ENCODE data around the gene HBS1L. TPM values are rescaled to one million over a fixed set of nuclear protein-coding genes. Genes with fewer than 3 reads are reported as not detected.

The HBS1L gene
- total RNA-seq, 2 experiments from 2014 or later: 71.5 to 74.7 TPM

DNA sequence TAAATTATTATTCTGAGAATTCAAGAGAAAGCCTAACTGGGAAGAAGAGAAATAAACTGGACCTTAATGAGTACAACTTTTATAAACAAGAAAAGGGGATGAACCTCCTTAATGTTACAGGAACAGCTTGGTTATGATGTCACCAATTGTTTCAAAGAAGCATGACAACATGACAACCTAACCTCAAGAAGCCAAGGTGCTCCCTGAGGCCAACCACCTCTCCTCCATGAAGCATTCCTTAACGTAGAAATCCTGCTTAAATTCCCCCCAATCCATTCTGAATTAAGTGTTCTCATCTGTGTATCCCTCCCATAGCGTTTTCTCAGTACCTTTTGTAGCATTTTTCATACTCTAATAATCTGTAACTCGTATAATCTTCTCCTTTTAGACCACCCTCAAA lies 1.7 kb downstream of the HBS1L start:
- DNase-seq: no peak
- Mint-ChIP-seq H3K36me3 (ENCODE audit: low read depth) (peaks cover 30% of the 10 kb centered on the region), H3K27me3 (no peaks in the 10 kb centered on the region), H3K9me3 (no peaks in the 10 kb centered on the region), H3K4me3 (peak overlapping the region; percentile 90), H3K27ac (peak overlapping the region; percentile 96), H3K4me1 (peaks cover 58% of the 10 kb centered on the region)
- CTCF ChIA-PET: interaction anchor here (0.6 to 1.3 kb wide), 2 partner anchors 14 to 21 kb away, joined by 3 to 4 read pairs; no protein-coding TSS in a partner anchor
- POLR2A ChIA-PET: interaction anchor here (0.7 kb wide), 1 partner anchor 92 kb away, joined by 3 read pairs; no protein-coding TSS in a partner anchor

GRCh38 chr6:135048915-135049314 lies 5.7 kb downstream of the HBS1L start:
- no peak overlapping the region for H3K27ac Mint-ChIP-seq
- POLR2A ChIA-PET: no interaction called here
- DNase-seq: no peak
- H3K36me3 Mint-ChIP-seq (ENCODE audit: low read depth): peaks cover 47% of the 10 kb centered on the region
- H3K9me3 Mint-ChIP-seq: no peaks in the 10 kb centered on the region
- CTCF ChIA-PET: no interaction called here
- no peak overlapping the region for H3K4me3 Mint-ChIP-seq
- peaks cover 75% of the 10 kb centered on the region for H3K4me1 Mint-ChIP-seq
- no peaks in the 10 kb centered on the region for H3K27me3 Mint-ChIP-seq

DNA sequence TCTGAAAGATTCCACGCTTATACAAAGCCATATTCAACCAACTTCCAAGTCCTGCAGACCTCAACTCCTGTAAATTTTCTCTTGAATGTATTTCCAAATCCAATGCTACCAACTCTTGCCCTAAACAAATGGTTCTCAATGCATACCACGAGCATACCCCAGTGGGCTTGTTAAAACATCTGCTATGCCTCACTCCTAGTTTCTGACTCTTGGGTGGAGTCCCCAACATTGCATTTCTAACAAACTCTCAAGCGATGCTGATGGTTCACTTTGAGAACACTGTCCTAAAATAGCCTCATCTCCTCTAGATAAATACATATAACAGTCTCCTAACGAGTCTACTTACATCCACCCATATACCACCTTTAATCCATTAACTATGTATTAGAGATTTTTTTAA lies 7.3 kb downstream of the HBS1L start:
- DNase-seq: no peak
- peaks cover 69% of the 10 kb centered on the region for H3K4me1 Mint-ChIP-seq
- no peak overlapping the region for H3K27ac Mint-ChIP-seq
- no peaks in the 10 kb centered on the region for H3K9me3 Mint-ChIP-seq
- POLR2A ChIA-PET: interaction anchor here (0.6 kb wide), 1 partner anchor 97 kb away, joined by 6 read pairs; no protein-coding TSS in a partner anchor
- no peak overlapping the region for H3K4me3 Mint-ChIP-seq
- CTCF ChIA-PET: interaction anchor here (0.9 to 1.4 kb wide), 3 partner anchors 8 to 68 kb away, joined by 3 read pairs; no protein-coding TSS in a partner anchor
- H3K36me3 Mint-ChIP-seq (ENCODE audit: low read depth): peaks cover 44% of the 10 kb centered on the region
- no peaks in the 10 kb centered on the region for H3K27me3 Mint-ChIP-seq

DNA sequence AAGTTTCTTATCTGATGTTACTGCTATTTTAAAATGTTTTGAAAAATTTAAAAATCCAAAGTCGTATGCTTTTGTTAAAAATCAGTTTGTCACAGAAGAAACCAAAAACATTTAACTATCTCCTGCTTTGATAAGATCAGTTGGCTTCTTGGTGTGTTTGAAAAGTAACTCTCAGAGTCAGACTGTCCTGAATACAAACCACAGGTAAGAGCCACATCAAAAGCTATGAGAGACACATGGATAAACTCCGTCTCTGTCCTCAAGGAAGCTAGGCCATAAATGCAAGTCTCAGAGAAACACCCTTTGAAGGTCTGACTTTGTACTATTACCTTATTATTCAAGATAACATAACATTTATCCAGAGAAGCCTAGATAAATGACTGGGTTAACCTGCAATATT lies 7.7 kb downstream of the HBS1L start:
- Mint-ChIP-seq H3K9me3 (no peaks in the 10 kb centered on the region), H3K4me3 (no peak overlapping the region), H3K4me1 (peaks cover 65% of the 10 kb centered on the region), H3K27me3 (no peaks in the 10 kb centered on the region), H3K27ac (no peak overlapping the region), H3K36me3 (ENCODE audit: low read depth) (peaks cover 44% of the 10 kb centered on the region)
- peak; percentile 19 for DNase-seq
- ChIA-PET CTCF (interaction anchor here (0.5 to 1.6 kb wide), 5 partner anchors 8 to 185 kb away, joined by 3 to 6 read pairs (median 3); partner anchors contain the start of gene HBS1L), POLR2A (interaction anchor here (0.6 kb wide), 1 partner anchor 97 kb away, joined by 6 read pairs; no protein-coding TSS in a partner anchor)

DNA sequence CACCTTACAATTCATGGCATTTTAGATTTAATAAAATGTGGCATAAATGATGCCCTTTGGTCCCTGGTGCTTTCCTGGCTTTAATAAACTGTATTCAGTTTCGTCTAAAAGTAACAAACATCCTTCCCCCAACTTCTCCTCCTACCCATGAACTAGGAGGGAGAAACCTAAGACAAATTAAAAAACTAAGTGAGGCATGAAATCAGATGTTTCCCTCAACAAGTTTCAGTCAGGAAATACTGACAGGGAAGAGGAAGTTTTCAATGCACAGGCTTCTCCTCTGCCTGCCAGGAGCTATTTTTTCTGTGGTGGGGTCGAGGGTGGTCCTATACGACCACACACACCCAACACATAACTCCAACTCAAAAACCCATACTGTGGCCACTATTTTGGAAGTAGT lies 10.0 kb downstream of the HBS1L start:
- Mint-ChIP-seq H3K4me3 (no peak overlapping the region), H3K9me3 (no peaks in the 10 kb centered on the region), H3K27ac (no peak overlapping the region), H3K27me3 (no peaks in the 10 kb centered on the region), H3K4me1 (peaks cover 58% of the 10 kb centered on the region), H3K36me3 (ENCODE audit: low read depth) (peaks cover 44% of the 10 kb centered on the region)
- ChIA-PET POLR2A (no interaction called here), CTCF (no interaction called here)
- DNase-seq: no peak

- Mint-ChIP-seq H3K4me1 (peaks cover 57% of the 10 kb centered on the region), H3K9me3 (no peaks in the 10 kb centered on the region), H3K36me3 (ENCODE audit: low read depth) (peaks cover 43% of the 10 kb centered on the region), H3K27me3 (no peaks in the 10 kb centered on the region), H3K27ac (no peak overlapping the region), H3K4me3 (no peak overlapping the region)
- no peak for DNase-seq
- POLR2A ChIA-PET: no interaction called here
- CTCF ChIA-PET: interaction anchor here (1.3 kb wide), 1 partner anchor 19 kb away, joined by 5 read pairs; no protein-coding TSS in a partner anchor
These were observed 10.8 kb downstream of the HBS1L start for GRCh38 chr6:135043846-135044245.

GRCh38 chr6:135043364-135043763 lies 11.3 kb downstream of the HBS1L start:
- Mint-ChIP-seq H3K27ac (no peak overlapping the region), H3K4me3 (no peak overlapping the region), H3K9me3 (no peaks in the 10 kb centered on the region), H3K36me3 (ENCODE audit: low read depth) (peaks cover 40% of the 10 kb centered on the region), H3K4me1 (peaks cover 52% of the 10 kb centered on the region), H3K27me3 (no peaks in the 10 kb centered on the region)
- DNase-seq: no peak
- ChIA-PET POLR2A (no interaction called here), CTCF (interaction anchor here (1.3 kb wide), 1 partner anchor 19 kb away, joined by 5 read pairs; no protein-coding TSS in a partner anchor)

DNA sequence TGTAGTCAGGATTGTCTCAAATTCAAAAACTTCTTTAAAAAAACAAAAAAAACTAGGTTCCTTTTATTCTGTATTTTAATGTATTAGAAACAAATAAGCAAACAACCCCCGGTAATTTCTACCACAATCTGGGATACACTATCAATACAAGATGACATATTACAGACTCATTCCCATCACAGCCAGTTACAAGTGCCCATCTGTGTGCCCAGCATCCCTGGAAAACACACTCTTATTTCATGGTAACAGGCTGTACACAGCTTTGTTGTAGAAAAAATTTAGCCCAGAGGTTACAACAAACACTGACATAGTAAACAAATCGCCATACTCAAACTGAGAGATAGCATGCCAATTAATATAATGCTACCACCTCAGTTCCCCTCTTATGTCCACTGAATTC lies 16.3 kb downstream of the HBS1L start:
- no peak overlapping the region for H3K27ac Mint-ChIP-seq
- H3K4me1 Mint-ChIP-seq: peaks cover 20% of the 10 kb centered on the region
- H3K9me3 Mint-ChIP-seq: no peaks in the 10 kb centered on the region
- POLR2A ChIA-PET: no interaction called here
- peaks cover 49% of the 10 kb centered on the region for H3K36me3 Mint-ChIP-seq (ENCODE audit: low read depth)
- no peak for DNase-seq
- CTCF ChIA-PET: interaction anchor here (1.1 kb wide), 1 partner anchor 15 kb away, joined by 3 read pairs; no protein-coding TSS in a partner anchor
- no peaks in the 10 kb centered on the region for H3K27me3 Mint-ChIP-seq
- H3K4me3 Mint-ChIP-seq: no peak overlapping the region

- H3K27me3 Mint-ChIP-seq: no peaks in the 10 kb centered on the region
- no peaks in the 10 kb centered on the region for H3K9me3 Mint-ChIP-seq
- POLR2A ChIA-PET: no interaction called here
- peaks cover 19% of the 10 kb centered on the region for H3K4me1 Mint-ChIP-seq
- H3K36me3 Mint-ChIP-seq (ENCODE audit: low read depth): peaks cover 52% of the 10 kb centered on the region
- CTCF ChIA-PET: no interaction called here
- H3K27ac Mint-ChIP-seq: peak overlapping the region; percentile 9
- H3K4me3 Mint-ChIP-seq: no peak overlapping the region
- no peak for DNase-seq
These were observed 17.1 kb downstream of the HBS1L start for GRCh38 chr6:135037541-135037940.

- Mint-ChIP-seq H3K27me3 (no peaks in the 10 kb centered on the region), H3K27ac (no peak overlapping the region), H3K4me3 (no peak overlapping the region), H3K36me3 (ENCODE audit: low read depth) (peaks cover 52% of the 10 kb centered on the region), H3K9me3 (no peaks in the 10 kb centered on the region), H3K4me1 (peaks cover 19% of the 10 kb centered on the region)
- DNase-seq: no peak
- CTCF ChIA-PET: interaction anchor here (1.0 to 1.4 kb wide), 2 partner anchors 17 to 69 kb away, joined by 3 to 4 read pairs; partner anchors contain the start of gene HBS1L
- POLR2A ChIA-PET: no interaction called here
These were observed 17.7 kb downstream of the HBS1L start for GRCh38 chr6:135036731-135037420.

DNA sequence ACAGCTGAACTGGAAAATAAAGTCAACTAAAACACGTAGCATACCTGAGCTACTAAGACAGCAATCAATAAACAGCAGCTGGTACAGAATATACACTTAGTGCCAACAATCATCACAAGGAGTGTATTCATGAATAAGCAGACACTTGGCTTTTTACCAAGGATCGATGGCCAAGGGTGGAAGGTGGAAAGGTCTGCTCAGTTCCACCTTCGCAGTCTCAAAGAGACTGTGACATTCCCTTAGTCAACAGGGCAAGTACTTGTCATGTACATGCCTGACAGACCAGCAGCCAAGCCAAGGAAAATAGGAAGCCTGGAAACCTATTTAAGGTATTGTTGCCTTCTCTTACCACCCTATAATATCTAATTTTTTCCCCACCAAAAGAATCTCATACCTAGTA lies 21.4 kb downstream of the HBS1L start:
- no peaks in the 10 kb centered on the region for H3K9me3 Mint-ChIP-seq
- no peak for DNase-seq
- no peaks in the 10 kb centered on the region for H3K27me3 Mint-ChIP-seq
- peaks cover 57% of the 10 kb centered on the region for H3K36me3 Mint-ChIP-seq (ENCODE audit: low read depth)
- no peak overlapping the region for H3K4me3 Mint-ChIP-seq
- no peak overlapping the region for H3K27ac Mint-ChIP-seq
- peaks cover 37% of the 10 kb centered on the region for H3K4me1 Mint-ChIP-seq
- CTCF ChIA-PET: no interaction called here
- POLR2A ChIA-PET: no interaction called here

DNA sequence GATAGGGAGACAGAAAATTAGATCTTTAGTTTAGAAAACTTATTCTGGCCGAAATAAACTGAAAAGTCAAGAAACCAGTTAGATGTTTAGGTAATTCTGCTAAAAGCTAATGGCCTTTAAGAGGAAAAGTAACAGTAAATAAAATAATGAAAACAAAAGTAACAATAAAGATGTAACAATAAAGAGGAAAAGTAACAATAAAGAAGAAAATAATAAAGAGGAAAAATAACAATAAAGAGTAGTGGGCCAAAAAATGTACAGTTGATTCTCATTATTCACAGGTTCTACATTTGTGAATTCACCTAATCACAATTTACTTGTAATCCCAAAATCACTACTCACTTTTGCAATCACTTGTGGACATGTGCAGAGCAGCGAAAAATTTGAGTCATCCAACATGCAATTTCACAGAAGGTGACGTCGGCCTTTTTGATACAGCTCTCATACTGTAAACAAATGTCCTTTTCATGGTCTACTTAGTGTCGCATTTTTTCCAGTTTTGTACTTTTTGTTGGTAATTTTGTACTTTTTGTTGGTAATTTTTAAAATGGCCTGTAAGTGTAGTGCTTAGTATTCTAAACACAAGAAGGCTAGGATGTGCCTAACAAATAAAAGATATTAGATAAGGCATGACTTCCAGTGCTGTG lies 24.0 kb downstream of the HBS1L start:
- Mint-ChIP-seq H3K36me3 (ENCODE audit: low read depth) (peaks cover 51% of the 10 kb centered on the region), H3K27ac (peak overlapping the region; percentile 51), H3K27me3 (no peaks in the 10 kb centered on the region), H3K4me3 (peak overlapping the region; percentile 22), H3K9me3 (no peaks in the 10 kb centered on the region), H3K4me1 (peaks cover 41% of the 10 kb centered on the region)
- ChIA-PET POLR2A (interaction anchor here (0.6 kb wide), 2 partner anchors 90 to 132 kb away, joined by 3 to 4 read pairs; no protein-coding TSS in a partner anchor), CTCF (interaction anchor here (1.0 kb wide), 1 partner anchor 10 kb away, joined by 3 read pairs; no protein-coding TSS in a partner anchor)
- DNase-seq: no peak

- Mint-ChIP-seq H3K4me3 (peak overlapping the region; percentile 22), H3K36me3 (ENCODE audit: low read depth) (peaks cover 55% of the 10 kb centered on the region), H3K27me3 (no peaks in the 10 kb centered on the region), H3K27ac (peak overlapping the region; percentile 51), H3K9me3 (no peaks in the 10 kb centered on the region), H3K4me1 (peaks cover 47% of the 10 kb centered on the region)
- DNase-seq: no peak
- ChIA-PET CTCF (no interaction called here), POLR2A (no interaction called here)
These were observed 24.6 kb downstream of the HBS1L start for GRCh38 chr6:135030056-135030473.
